GM12878 (cell line): Measurements from ENCODE around the gene RIPOR3. TPM values are rescaled to one million over a fixed set of nuclear protein-coding genes. Genes with fewer than 3 reads are reported as not detected.

ENCODE experiments used
- ATAC-seq: fragments of 200-7000 bp; cut with Tn5 transposase; 3 replicates; pipeline ENCODE4 v1.9.1; 2020; ENCODE audit warnings: mild to moderate bottlenecking, moderate library complexity
- BruUV-seq: library from RNA; stranded (reverse); fragments of 400-500 nt; replicated peaks from 2 replicates; lab custom pipeline; 2021; lab: Mats Ljungman, UMichigan
- CTCF ChIA-PET: fragments of 300-600 bp; sonication (Branson Sonifier 250); formaldehyde crosslinking; extraction: SDS; loops from one replicate; lab custom pipeline; 2021; ENCODE audit warnings: inconsistent platforms; lab: Yijun Ruan, JAX
- POLR2A ChIA-PET: fragments of 350-600 bp; formaldehyde crosslinking; extraction: SDS; loops from one replicate; lab custom pipeline; 2021; ENCODE audit warnings: inconsistent platforms; lab: Charles Lee
- RAD21 ChIA-PET: fragments of 300-600 bp; sonication (Branson Sonifier 250); formaldehyde crosslinking; loops from one replicate; lab custom pipeline; 2023; ENCODE audit warnings: antibody characterized with exemption; ENCODE audit not compliant: unreplicated experiment; lab: Charles Lee
- SMC1A ChIA-PET: fragments of 300-600 bp; sonication (Branson Sonifier 250); formaldehyde crosslinking; loops from one replicate; lab custom pipeline; 2023; ENCODE audit not compliant: unreplicated experiment, uncharacterized antibody; lab: Charles Lee
- DNase-seq: peaks from one replicate; pipeline ENCODE4 v3.0.0-alpha.2; 2011; ENCODE audit warnings: low read depth, low spot score
- FAIRE-seq: peaks from 3 replicates; lab custom pipeline; 2011; peaks lifted over from hg19 to GRCh38; lab: Jason Lieb, UNC
- H2AFZ ChIP-seq: 2 replicates; pipeline ENCODE4 v1.6.0; 2011; ENCODE audit warnings: low read depth, low read length, control low read depth; ENCODE audit not compliant: control insufficient read depth
- H3K27ac ChIP-seq: 2 replicates; pipeline ENCODE4 v1.5.1; 2011; ENCODE audit warnings: control low read depth; ENCODE audit not compliant: control insufficient read depth, insufficient read depth
- H3K27me3 ChIP-seq, 2 experiments: replicated peaks in 1 of 2; 2 replicates each; pipeline versions ENCODE4 v1.6.0 to v1.6.1; 2011; ENCODE audit warnings: low read length in 1 of 2; ENCODE audit not compliant: control insufficient read depth in 2 of 2, insufficient read depth in 2 of 2
- H3K36me3 ChIP-seq, 2 experiments: 2 replicates each; pipeline ENCODE4 v1.5.1; 2011; ENCODE audit warnings: low read length in 1 of 2; ENCODE audit not compliant: control insufficient read depth in 2 of 2, insufficient read depth in 2 of 2
- H3K4me1 ChIP-seq: 2 replicates; pipeline ENCODE4 v1.6.1; 2011; ENCODE audit warnings: mild to moderate bottlenecking, low read length, moderate library complexity, mixed read lengths; ENCODE audit not compliant: control insufficient read depth, insufficient read depth
- H3K4me2 ChIP-seq: 2 replicates; pipeline ENCODE4 v1.6.0; 2011; ENCODE audit warnings: control low read depth; ENCODE audit not compliant: control insufficient read depth, insufficient read depth
- H3K4me3 ChIP-seq: fragments of 200-600 bp; sonication (generic); 2 replicates; pipeline ENCODE4 v1.5.1; 2016
- H3K79me2 ChIP-seq: 2 replicates; pipeline ENCODE4 v1.6.0; 2011; ENCODE audit warnings: low read length; ENCODE audit not compliant: control insufficient read depth, insufficient read depth
- H3K9ac ChIP-seq: 2 replicates; pipeline ENCODE4 v1.8.0; 2011; ENCODE audit warnings: low read length, control low read depth, mixed read lengths; ENCODE audit not compliant: control insufficient read depth, insufficient read depth
- H3K9me3 ChIP-seq: replicated peaks from 3 replicates; pipeline ENCODE4 v1.5.1; 2011; ENCODE audit warnings: mild to moderate bottlenecking, low read length; ENCODE audit not compliant: control insufficient read depth, insufficient read depth
- H4K20me1 ChIP-seq: 2 replicates; pipeline ENCODE4 v1.6.0; 2011; ENCODE audit not compliant: control insufficient read depth, insufficient read depth
- CUX1 ChIP-seq: IDR thresholded peaks from 2 replicates; pipeline ENCODE4 v1.6.1; 2012; ENCODE audit warnings: improper control_type of control experiment, low read depth, low read length; ENCODE audit not compliant: insufficient replicate concordance
- IRF4 ChIP-seq: IDR thresholded peaks from 2 replicates; pipeline ENCODE4 v1.6.1; 2011; ENCODE audit warnings: low read depth, low read length
- MTA3 ChIP-seq: IDR thresholded peaks from 2 replicates; pipeline ENCODE4 v1.6.1; 2012; ENCODE audit warnings: low read length, inconsistent platforms, borderline replicate concordance
- NFXL1 ChIP-seq: fragments of 450-650 bp; IDR thresholded peaks from 2 replicates; pipeline ENCODE4 v1.6.1; 2017; ENCODE audit warnings: antibody characterized with exemption, mild to moderate bottlenecking, borderline replicate concordance
- PAX5 ChIP-seq: IDR thresholded peaks from 2 replicates; pipeline ENCODE4 v1.6.1; 2011; ENCODE audit warnings: low read depth, low read length, borderline replicate concordance
- RBBP5 ChIP-seq: fragments of 200-600 bp; sonication (generic); conservative IDR thresholded peaks from 2 replicates; pipeline ENCODE4 v1.6.1; 2016
- SREBF2 ChIP-seq: IDR thresholded peaks from 2 replicates; pipeline ENCODE4 v1.6.1; 2012; ENCODE audit warnings: mild to moderate bottlenecking, low read length
- YY1 ChIP-seq: IDR thresholded peaks from 2 replicates; pipeline ENCODE4 v1.6.1; 2011; ENCODE audit warnings: low read depth, mild to moderate bottlenecking, low read length
- ZNF207 ChIP-seq: fragments of 450-650 bp; IDR thresholded peaks from 2 replicates; pipeline ENCODE4 v1.6.1; 2014; ENCODE audit warnings: antibody characterized with exemption, mild to moderate bottlenecking, borderline replicate concordance
- WGBS: methylation state at CpG from one replicate; pipeline ENCODE4 v1.1.6; 2016; ENCODE audit warnings: low lambda C conversion rate; ENCODE audit not compliant: insufficient replicate concordance, insufficient coverage; ENCODE audit errors: missing lambda C conversion rate; 5-methylcytosine and 5-hydroxymethylcytosine counted together
- in situ Hi-C: fragments of 300-500 bp; cut with MboI; formaldehyde crosslinking; loops from 9 replicates; pipeline ENCODE4 v1.14.3; 2018; ENCODE audit warnings: mixed read lengths
- intact Hi-C: fragments of 100-400 bp; cut with micrococcal nuclease; formaldehyde crosslinking; loops from one replicate; pipeline ENCODE4 v1.14.2; 2022; ENCODE audit not compliant: unreplicated experiment
- polyA plus RNA-seq, 11 experiments: library from polyadenylated mRNA; depleted of rRNA in 4 of 11; unstranded in 6 of 11; stranded (reverse) in 5 of 11; fragments of >200 nt; fragmentation: Nextera tagmentation in 4 of 11; fragmentation: Illumina TruSeq in 1 of 11; extraction: Ambion mirVana in 4 of 11; extraction: Trizol in 1 of 11; gene quantifications; 1 replicate in 1 of 11; 2 replicates in 10 of 11; pipeline versions ENCODE4 v1.2.1 to v1.2.3, GENCODE V29; 2011 to 2016; ENCODE audit warnings: inconsistent platforms in 2 of 11, missing spikeins in 2 of 11, low read depth in 1 of 11
- total RNA-seq, 4 experiments: library from RNA; depleted of rRNA in 3 of 4; stranded (reverse); fragments of >200 nt in 3 of 4; fragmentation: Illumina TruSeq in 1 of 4; extraction: Trizol in 1 of 4; gene quantifications; 2 replicates each; pipeline versions ENCODE4 v1.2.1 to v1.2.3, GENCODE V29; 2013 to 2021

Gene RIPOR3
- total and polyA plus RNA-seq, 10 of the 15 experiments (the other 5 are each of a cell fraction or from before 2014, with no cell fraction given), result 0.04 to 0.55 (median 0.12) TPM; not detected in 6

- H3K9me3 ChIP-seq, result no peaks in the 10 kb centered on the region
- POLR2A ChIA-PET, result no interaction called here
- BruUV-seq, result no TSS peak
- intact Hi-C loops, result no loop called here
- in situ Hi-C loops, result no loop called here
- H3K36me3 ChIP-seq, result no peaks in the 10 kb centered on the region
- no peak overlapping the region for H3K27ac ChIP-seq
- no peak overlapping the region for H3K4me3 ChIP-seq
- RAD21 ChIA-PET, result interaction anchor here (1.5 kb wide), 1 partner anchor 31 kb away, joined by 4 read pairs; no protein-coding TSS in a partner anchor
- ATAC-seq (no peak), FAIRE-seq (no peak), DNase-seq (no peak)
- CTCF ChIA-PET, result interaction anchor here (1.3 kb wide), 1 partner anchor 32 kb away, joined by 6 read pairs; no protein-coding TSS in a partner anchor
- H3K79me2 ChIP-seq, result no peaks in the 10 kb centered on the region
- H4K20me1 ChIP-seq, result no peaks in the 10 kb centered on the region
- H2AFZ ChIP-seq, result no peak overlapping the region
- SMC1A ChIA-PET, result interaction anchor here (0.7 to 1.4 kb wide), 2 partner anchors 31 to 800 kb away, joined by 3 to 5 read pairs; no protein-coding TSS in a partner anchor
- no peak overlapping the region for H3K4me2 ChIP-seq
- H3K9ac ChIP-seq, result no peak overlapping the region
- TF ChIP-seq PAX5 (no peak), NFXL1 (peak; percentile 23; the same call in 1 of the 2 replicates)
- H3K4me1 ChIP-seq, result no peaks in the 10 kb centered on the region
- no peaks in the 10 kb centered on the region; a peak in 1 of 4 replicates for H3K27me3 ChIP-seq
- WGBS, result 31% methylated on average over 13 of the region's 13 CpGs
Observed at GRCh38 chr20:50717974-50718761, 26.8 kb upstream of the RIPOR3 start.

- in situ Hi-C loops, result no loop called here
- FAIRE-seq (no peak), DNase-seq (no peak), ATAC-seq (no peak)
- no peaks in the 10 kb centered on the region for H3K36me3 ChIP-seq
- WGBS, result 0% methylated on average over 2 of the region's 2 CpGs
- H3K4me2 ChIP-seq, result no peak overlapping the region
- no peak overlapping the region for H3K27ac ChIP-seq
- no peaks in the 10 kb centered on the region for H3K79me2 ChIP-seq
- POLR2A ChIA-PET, result no interaction called here
- no peak overlapping the region for H3K9ac ChIP-seq
- CTCF ChIA-PET, result interaction anchor here (1.3 kb wide), 1 partner anchor 32 kb away, joined by 6 read pairs; no protein-coding TSS in a partner anchor
- H2AFZ ChIP-seq, result no peak overlapping the region
- H3K27me3 ChIP-seq, result no peaks in the 10 kb centered on the region; a peak in 1 of 4 replicates
- intact Hi-C loops, result no loop called here
- H3K4me1 ChIP-seq, result no peaks in the 10 kb centered on the region
- H3K4me3 ChIP-seq, result no peak overlapping the region
- SMC1A ChIA-PET, result interaction anchor here (1.4 kb wide), 1 partner anchor 32 kb away, joined by 5 read pairs; no protein-coding TSS in a partner anchor
- no peaks in the 10 kb centered on the region for H4K20me1 ChIP-seq
- no peaks in the 10 kb centered on the region for H3K9me3 ChIP-seq
- RAD21 ChIA-PET, result interaction anchor here (1.5 kb wide), 1 partner anchor 32 kb away, joined by 4 read pairs; no protein-coding TSS in a partner anchor
- no TSS peak for BruUV-seq
- TF ChIP-seq YY1, result no peak
- no peak for TF ChIP-seq CUX1
- TF ChIP-seq ZNF207, result no peak
- TF ChIP-seq SREBF2, result no peak
- TF ChIP-seq MTA3, result no peak
- no peak for TF ChIP-seq RBBP5
- TF ChIP-seq IRF4, result no peak
Observed at GRCh38 chr20:50717312-50717711, 26.0 kb upstream of the RIPOR3 start.
